Measurements from ENCODE around the gene EDRF1. TPM values are rescaled to one million over a fixed set of nuclear protein-coding genes. Genes with fewer than 3 reads are reported as not detected.

The EDRF1 gene
- total and polyA plus RNA-seq, 5 donors from 2014 or later, result 12.8 to 52.3 (median 13.7) TPM

Other genes with a start within 250 kb of the EDRF1 start
- gene TEX36, start 36.5 kb upstream of the EDRF1 start, total RNA-seq, result not detected
- not detected for gene TEX36, start 36.5 kb upstream of the EDRF1 start, polyA plus RNA-seq
- 0.59 TPM for gene MMP21, start 56.1 kb downstream of the EDRF1 start, total RNA-seq
- under 1 TPM in 1 of 4 donors, not detected in 3; 0.14 TPM for gene MMP21, start 56.1 kb downstream of the EDRF1 start, polyA plus RNA-seq
- gene UROS, start 103.5 kb downstream of the EDRF1 start, total RNA-seq, result 22.3 TPM
- gene UROS, start 103.5 kb downstream of the EDRF1 start, polyA plus RNA-seq, result 10 to 100 TPM; 57.4 to 72.6 (median 64.6) TPM
- gene BCCIP, start 103.8 kb downstream of the EDRF1 start, total RNA-seq, result 34.0 TPM
- gene BCCIP, start 103.8 kb downstream of the EDRF1 start, polyA plus RNA-seq, result 10 to 100 TPM; 75.8 to 89.9 (median 79.7) TPM
- 1.8 TPM for gene DHX32, start 161.6 kb downstream of the EDRF1 start, total RNA-seq
- 10 to 100 TPM in 3 of 4 donors, 1 to 10 TPM in 1; 8.3 to 13.5 (median 10.9) TPM for gene DHX32, start 161.6 kb downstream of the EDRF1 start, polyA plus RNA-seq
- 31.3 TPM for gene FANK1, start 176.9 kb downstream of the EDRF1 start, total RNA-seq
- 10 to 100 TPM; 21.1 to 54.5 (median 44.0) TPM for gene FANK1, start 176.9 kb downstream of the EDRF1 start, polyA plus RNA-seq

All from CD4-positive, CD25-positive, alpha-beta regulatory T cell (primary cell).